Measurements from ENCODE around the gene KIAA0319L.

- no peak for TF ChIP-seq EZH2 (IDR thresholded peaks at IDR 0.05)
- no peak for TF ChIP-seq CTCF (IDR thresholded peaks at IDR 0.05)
- no peak for TF ChIP-seq EZH2phosphoT487 (IDR thresholded peaks at IDR 0.05)
Observed at GRCh38 chr1:35518183-35518582, 39.0 kb downstream of the KIAA0319L start.

Measured in neural progenitor cell (in vitro differentiated cells).